ENCODE measurements around the gene ACE.

- no peak for TF ChIP-seq CTCF (IDR thresholded peaks at IDR 0.05)
- TF ChIP-seq POLR2A (IDR thresholded peaks at IDR 0.05) = no peak
These were observed 54.4 kb downstream of the ACE start for GRCh38 chr17:63531022-63531965.
